Left renal pelvis (tissue), 4 donors: ENCODE measurements around the gene PCDHB8. TPM values are rescaled to one million over a fixed set of nuclear protein-coding genes. Genes with fewer than 3 reads are reported as not detected.
"Not testable (repeated sequence)": the region's sequence is repeated elsewhere in the genome, so short reads cannot be mapped to it uniquely, and the experiment has no call there.

Experiments
- DNase-seq, 4 donors: peaks; one replicate each; pipeline ENCODE4 v3.0.0-alpha.2; 2013; ENCODE audit warnings: low read depth in 4 of 4, low spot score in 3 of 4
- polyA plus RNA-seq, 4 donors: library from polyadenylated mRNA; unstranded; fragments of 120-200 nt; gene quantifications; one replicate each; pipeline ENCODE4 v1.2.1, GENCODE V29; 2013; ENCODE audit not compliant: insufficient read length in 4 of 4

The PCDHB8 gene
- polyA plus RNA-seq, 4 donors, result 1.2 to 3.5 (median 2.7) TPM

GRCh38 chr5:141182248-141182647 lies 4.7 kb downstream of the PCDHB8 start, which contains the start of gene PCDHB16:
Gene PCDHB16 (plus strand): TSS chr5:141182387. CDS start chr5:141182560, 173 bp downstream.
- DNase-seq, result no peak

DNA sequence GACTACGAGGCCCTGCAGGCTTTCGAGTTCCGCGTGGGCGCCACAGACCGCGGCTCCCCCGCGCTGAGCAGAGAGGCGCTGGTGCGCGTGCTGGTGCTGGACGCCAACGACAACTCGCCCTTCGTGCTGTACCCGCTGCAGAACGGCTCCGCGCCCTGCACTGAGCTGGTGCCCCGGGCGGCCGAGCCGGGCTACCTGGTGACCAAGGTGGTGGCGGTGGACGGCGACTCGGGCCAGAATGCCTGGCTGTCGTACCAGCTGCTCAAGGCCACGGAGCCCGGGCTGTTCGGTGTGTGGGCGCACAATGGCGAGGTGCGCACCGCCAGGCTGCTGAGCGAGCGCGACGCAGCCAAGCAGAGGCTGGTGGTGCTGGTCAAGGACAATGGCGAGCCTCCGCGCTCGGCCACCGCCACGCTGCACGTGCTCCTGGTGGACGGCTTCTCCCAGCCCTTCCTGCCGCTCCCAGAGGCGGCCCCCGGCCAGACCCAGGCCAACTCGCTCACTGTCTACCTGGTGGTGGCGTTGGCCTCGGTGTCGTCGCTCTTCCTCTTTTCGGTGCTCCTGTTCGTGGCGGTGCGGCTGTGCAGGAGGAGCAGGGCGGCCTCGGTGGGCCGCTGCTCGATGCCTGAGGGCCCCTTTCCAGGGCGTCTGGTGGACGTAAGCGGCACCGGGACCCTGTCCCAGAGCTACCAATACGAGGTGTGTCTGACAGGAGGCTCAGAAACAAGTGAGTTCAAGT lies 6.7 kb downstream of the PCDHB8 start:
- not testable (repeated sequence) for DNase-seq

GRCh38 chr5:141186897-141187512 lies 9.4 kb downstream of the PCDHB8 start, which contains the start of gene PCDHB9:
Gene PCDHB9 (plus strand): TSS chr5:141187161. CDS start chr5:141187319, 158 bp downstream.
- no peak for DNase-seq

DNA sequence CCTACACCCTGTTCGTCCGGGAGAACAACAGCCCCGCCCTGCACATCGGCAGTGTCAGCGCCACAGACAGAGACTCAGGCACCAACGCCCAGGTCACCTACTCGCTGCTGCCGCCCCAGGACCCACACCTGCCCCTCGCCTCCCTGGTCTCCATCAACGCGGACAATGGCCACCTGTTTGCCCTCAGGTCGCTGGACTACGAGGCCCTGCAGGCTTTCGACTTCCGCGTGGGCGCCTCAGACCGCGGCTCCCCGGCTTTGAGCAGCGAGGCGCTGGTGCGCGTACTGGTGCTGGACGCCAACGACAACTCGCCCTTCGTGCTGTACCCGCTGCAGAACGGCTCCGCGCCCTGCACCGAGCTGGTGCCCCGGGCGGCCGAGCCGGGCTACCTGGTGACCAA lies 11.1 kb downstream of the PCDHB8 start:
- not testable (repeated sequence) for DNase-seq

DNA sequence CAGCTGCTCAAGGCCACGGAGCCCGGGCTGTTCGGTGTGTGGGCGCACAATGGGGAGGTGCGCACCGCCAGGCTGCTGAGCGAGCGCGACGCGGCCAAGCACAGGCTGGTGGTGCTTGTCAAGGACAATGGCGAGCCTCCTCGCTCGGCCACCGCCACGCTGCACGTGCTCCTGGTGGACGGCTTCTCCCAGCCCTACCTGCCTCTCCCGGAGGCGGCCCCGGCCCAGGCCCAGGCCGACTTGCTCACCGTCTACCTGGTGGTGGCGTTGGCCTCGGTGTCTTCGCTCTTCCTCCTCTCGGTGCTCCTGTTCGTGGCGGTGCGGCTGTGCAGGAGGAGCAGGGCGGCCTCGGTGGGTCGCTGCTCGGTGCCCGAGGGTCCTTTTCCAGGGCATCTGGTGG lies 11.5 kb downstream of the PCDHB8 start:
- not testable (repeated sequence) for DNase-seq

- DNase-seq, result no peak
Measured at GRCh38 chr5:141192110-141192725, 14.6 kb downstream of the PCDHB8 start, which contains the start of gene PCDHB10. Gene PCDHB10 (plus strand): TSS chr5:141192353. CDS start chr5:141192553, 200 bp downstream.

GRCh38 chr5:141194332-141194731 lies 16.7 kb downstream of the PCDHB8 start:
- not testable (repeated sequence) for DNase-seq

GRCh38 chr5:141196363-141196762 lies 18.8 kb downstream of the PCDHB8 start:
- no peak for DNase-seq

DNA sequence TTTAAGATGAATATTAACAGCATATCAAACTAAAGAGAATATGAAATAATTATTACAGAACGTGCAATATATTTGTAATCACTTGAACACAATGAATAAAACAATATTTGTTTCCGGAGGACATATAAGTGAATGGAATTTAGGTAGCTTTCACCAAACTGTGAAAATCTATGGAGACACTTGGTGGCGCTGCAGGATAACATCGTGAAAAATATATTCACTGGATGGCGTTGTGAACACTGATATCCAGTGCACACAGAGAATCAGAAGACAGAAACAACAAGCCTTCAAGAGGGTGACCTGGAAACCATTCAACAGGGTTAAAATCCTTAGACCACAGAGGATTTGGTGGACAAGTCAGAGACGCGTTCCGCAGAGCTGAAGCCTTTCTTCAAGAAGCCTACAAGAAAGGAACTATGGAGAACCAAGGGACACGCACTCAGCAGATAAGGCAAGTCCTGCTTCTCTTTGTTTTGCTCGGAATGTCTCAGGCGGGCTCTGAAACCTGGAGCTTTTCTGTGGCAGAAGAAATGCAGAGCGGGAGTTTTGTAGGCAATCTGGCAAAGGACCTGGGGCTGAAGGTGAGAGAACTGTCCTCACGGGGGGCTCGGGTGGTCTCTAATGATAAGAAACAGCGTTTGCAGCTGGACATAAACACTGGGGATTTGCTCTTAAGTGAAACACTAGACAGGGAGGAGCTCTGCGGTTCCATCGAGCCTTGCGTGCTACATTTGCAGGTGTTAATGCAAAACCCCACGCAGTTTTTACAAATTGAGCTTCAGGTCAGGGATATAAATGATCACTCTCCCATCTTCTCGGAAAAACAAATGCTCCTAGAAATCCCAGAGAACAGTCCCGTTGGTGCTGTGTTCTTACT lies 22.0 kb downstream of the PCDHB8 start, which contains the start of gene PCDHB11:
TSS of gene PCDHB11 (plus strand) at position 269 of the 877 bp plus-strand sequence. CDS start at position 417, 148 bp downstream.
- no peak for DNase-seq

GRCh38 chr5:141201126-141201525 lies 23.5 kb downstream of the PCDHB8 start:
- DNase-seq, result not testable (repeated sequence)

DNA sequence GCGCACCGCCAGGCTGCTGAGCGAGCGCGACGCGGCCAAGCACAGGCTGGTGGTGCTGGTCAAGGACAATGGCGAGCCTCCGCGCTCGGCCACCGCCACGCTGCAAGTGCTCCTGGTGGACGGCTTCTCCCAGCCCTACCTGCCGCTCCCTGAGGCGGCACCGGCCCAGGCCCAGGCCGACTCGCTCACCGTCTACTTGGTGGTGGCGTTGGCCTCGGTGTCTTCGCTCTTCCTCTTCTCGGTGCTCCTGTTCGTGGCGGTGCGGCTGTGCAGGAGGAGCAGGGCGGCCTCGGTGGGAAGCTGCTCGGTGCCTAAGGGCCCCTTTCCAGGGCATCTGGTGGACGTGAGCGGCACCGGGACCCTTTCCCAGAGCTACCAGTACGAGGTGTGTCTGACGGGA lies 24.1 kb downstream of the PCDHB8 start:
- not testable (repeated sequence) for DNase-seq

DNA sequence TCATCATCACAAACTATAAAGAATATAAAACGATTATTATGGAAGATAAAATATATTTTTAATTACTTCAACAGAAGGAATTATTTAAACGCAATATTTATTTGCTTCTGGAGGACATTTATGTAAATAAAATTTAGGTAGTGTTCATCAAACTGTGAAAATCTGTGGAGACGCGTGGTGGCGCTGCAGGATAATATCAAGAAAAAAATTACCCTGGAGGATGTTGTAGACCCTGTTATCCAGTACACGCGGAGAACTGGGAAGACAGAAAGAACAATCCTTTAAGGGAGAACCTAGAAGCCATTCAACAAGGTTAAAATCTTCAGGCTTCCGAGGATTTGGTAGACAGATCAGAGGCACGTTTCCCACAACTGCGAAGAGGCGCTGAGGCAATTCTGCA lies 30.9 kb downstream of the PCDHB8 start, which contains the start of gene PCDHB12:
TSS of gene PCDHB12 (plus strand) at position 242 of the 400 bp plus-strand sequence. CDS start 189 bp downstream, outside the sequence.
- no peak for DNase-seq

GRCh38 chr5:141210281-141210680 lies 32.7 kb downstream of the PCDHB8 start:
- DNase-seq, result not testable (repeated sequence)

DNA sequence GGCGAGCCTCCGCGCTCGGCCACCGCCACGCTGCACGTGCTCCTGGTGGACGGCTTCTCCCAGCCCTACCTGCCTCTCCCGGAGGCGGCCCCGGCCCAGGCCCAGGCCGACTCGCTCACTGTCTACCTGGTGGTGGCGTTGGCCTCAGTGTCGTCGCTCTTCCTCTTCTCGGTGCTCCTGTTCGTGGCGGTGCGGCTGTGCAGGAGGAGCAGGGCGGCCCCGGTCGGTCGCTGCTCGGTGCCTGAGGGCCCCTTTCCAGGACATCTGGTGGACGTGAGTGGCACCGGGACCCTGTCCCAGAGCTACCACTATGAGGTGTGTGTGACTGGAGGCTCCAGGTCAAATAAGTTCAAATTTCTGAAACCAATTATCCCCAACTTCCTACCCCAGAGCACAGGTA lies 33.3 kb downstream of the PCDHB8 start:
- not testable (repeated sequence) for DNase-seq

DNA sequence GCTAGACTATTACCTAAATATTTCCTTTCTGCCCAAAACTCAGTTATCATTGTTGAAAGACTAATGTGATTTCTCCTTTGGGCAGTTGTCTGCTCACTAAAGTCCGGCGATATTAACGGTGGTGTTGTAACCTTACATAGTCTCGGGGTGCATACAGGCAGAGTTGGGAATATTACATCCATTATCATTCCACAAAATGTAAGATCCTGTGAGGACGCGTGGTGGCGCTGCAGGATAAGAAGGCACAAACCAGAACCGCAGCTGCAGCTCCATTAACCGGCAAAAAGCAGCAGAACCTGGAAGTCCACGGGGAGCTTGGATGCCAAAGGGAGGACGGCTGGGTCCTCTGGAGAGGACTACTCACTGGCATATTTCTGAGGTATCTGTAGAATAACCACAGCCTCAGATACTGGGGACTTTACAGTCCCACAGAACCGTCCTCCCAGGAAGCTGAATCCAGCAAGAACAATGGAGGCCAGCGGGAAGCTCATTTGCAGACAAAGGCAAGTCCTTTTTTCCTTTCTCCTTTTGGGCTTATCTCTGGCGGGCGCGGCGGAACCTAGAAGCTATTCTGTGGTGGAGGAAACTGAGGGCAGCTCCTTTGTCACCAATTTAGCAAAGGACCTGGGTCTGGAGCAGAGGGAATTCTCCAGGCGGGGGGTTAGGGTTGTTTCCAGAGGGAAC lies 36.2 kb downstream of the PCDHB8 start, which contains the start of gene PCDHB13:
TSS of gene PCDHB13 (plus strand) at position 264 of the 684 bp plus-strand sequence. CDS start at position 469, 205 bp downstream.
- DNase-seq, result not testable (repeated sequence)

- not testable (repeated sequence) for DNase-seq
Measured at GRCh38 chr5:141214583-141214982, 37.0 kb downstream of the PCDHB8 start.

GRCh38 chr5:141215504-141215903 lies 37.9 kb downstream of the PCDHB8 start:
- DNase-seq, result not testable (repeated sequence)

- DNase-seq, result not testable (repeated sequence)
Measured at GRCh38 chr5:141216035-141216434, 38.4 kb downstream of the PCDHB8 start.

DNA sequence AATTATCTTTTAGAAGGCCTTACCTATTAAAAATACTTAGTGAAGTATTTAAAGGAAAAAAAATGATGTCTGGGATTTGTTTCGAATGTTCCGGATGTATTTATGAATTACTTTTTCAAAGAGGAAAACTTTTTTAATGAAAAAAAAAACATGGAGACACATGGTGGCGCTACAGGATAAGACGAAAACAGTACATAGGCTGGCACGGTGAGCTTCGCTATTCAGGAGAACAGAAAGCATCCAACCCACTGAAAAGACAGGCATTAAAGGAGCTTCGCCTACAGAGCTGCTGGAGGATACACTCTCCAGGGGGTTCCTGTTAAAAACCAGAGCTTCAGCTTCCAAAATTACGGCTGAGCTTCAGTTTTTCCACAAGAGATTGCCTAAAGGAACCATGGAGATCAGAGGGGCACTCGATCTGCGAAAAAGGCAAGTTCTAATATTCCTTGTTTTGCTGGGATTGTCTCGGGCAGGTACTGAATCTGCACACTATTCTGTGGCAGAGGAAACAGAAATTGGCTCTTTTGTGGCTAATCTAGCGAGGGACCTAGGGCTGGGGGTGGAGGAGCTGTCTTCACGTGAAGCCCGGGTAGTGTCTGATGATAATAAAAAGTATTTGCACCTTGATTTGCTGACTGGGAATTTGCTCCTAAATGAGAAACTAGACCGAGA lies 45.7 kb downstream of the PCDHB8 start, which contains the start of gene PCDHB14:
TSS of gene PCDHB14 (plus strand) at position 232 of the 672 bp plus-strand sequence. CDS start at position 395, 163 bp downstream.
- DNase-seq, result no peak
